HCT116 (cell line): ENCODE data around the gene CALU. TPM values are rescaled to one million over a fixed set of nuclear protein-coding genes. Genes with fewer than 3 reads are reported as not detected.

Source experiments
- ATAC-seq: fragments of 200-7000 bp; cut with Tn5 transposase; 2 replicates; pipeline ENCODE4 v1.9.1; 2020; ENCODE audit warnings: mild to moderate bottlenecking, moderate library complexity
- BruUV-seq: library from RNA; stranded (reverse); fragments of 400-500 nt; replicated peaks from 2 replicates; lab custom pipeline; 2021; lab: Mats Ljungman, UMichigan
- CTCF ChIA-PET: fragments of 300-600 bp; sonication (Branson Sonifier 250); formaldehyde crosslinking; loops from one replicate; lab custom pipeline; 2021; ENCODE audit warnings: antibody characterized with exemption; lab: Charles Lee
- POLR2A ChIA-PET: fragments of 300-600, 350-600 bp; sonication (Branson Sonifier 250); formaldehyde crosslinking; loops from one replicate; lab custom pipeline; 2021; ENCODE audit warnings: antibody characterized with exemption; lab: Charles Lee
- RAD21 ChIA-PET, 2 experiments: fragments of 300-600 bp; sonication (Branson Sonifier 250); formaldehyde crosslinking; loops; one replicate each; lab custom pipeline; 2023; ENCODE audit warnings: low total read pairs in 2 of 2; ENCODE audit not compliant: uncharacterized antibody in 2 of 2, unreplicated experiment in 2 of 2, low non-redundant PET in 1 of 2; lab: Charles Lee
- DNase-seq: peaks from one replicate; pipeline ENCODE4 v3.0.0-alpha.2; 2010; ENCODE audit warnings: low read depth, low spot score
- H2AFZ ChIP-seq: fragments of 200-600 bp; shearing (Covaris generic), sonication (generic); 2 replicates; pipeline ENCODE4 v1.6.1; 2017; ENCODE audit warnings: low read depth, mixed run types, mixed read lengths, antibody characterized with exemption, low read length; ENCODE audit not compliant: poor library complexity, severe bottlenecking
- H3K27ac ChIP-seq: 2 replicates; pipeline ENCODE4 v1.5.1; 2012; ENCODE audit warnings: low read depth, low read length
- H3K27me3 ChIP-seq: fragments of 200-600 bp; sonication (generic); 2 replicates; pipeline ENCODE4 v1.6.1; 2016; ENCODE audit warnings: mixed run types, low read length, mixed read lengths; ENCODE audit not compliant: insufficient read depth
- H3K36me3 ChIP-seq, 2 experiments: fragments of 200-500 bp in 1 of 2; fragments of 200-600 bp in 1 of 2; sonication (Bioruptor generic) in 1 of 2; sonication (generic) in 1 of 2; 2 replicates each; pipeline versions ENCODE4 v1.5.1 to v1.6.1; 2014 to 2016; ENCODE audit warnings: low read length in 2 of 2, inconsistent platforms in 1 of 2, mixed read lengths in 1 of 2, mixed run types in 1 of 2; ENCODE audit not compliant: insufficient read depth in 2 of 2, control insufficient read depth in 1 of 2
- H3K4me1 ChIP-seq, 2 experiments: fragments of 200-600 bp in 1 of 2; sonication (generic) in 1 of 2; 2 replicates each; pipeline versions ENCODE4 v1.5.1 to v1.6.1; 2012 to 2017; ENCODE audit warnings: low read length in 2 of 2, inconsistent platforms in 1 of 2, mild to moderate bottlenecking in 1 of 2, mixed read lengths in 1 of 2, mixed run types in 1 of 2, moderate library complexity in 1 of 2; ENCODE audit not compliant: insufficient read depth in 2 of 2, control insufficient read depth in 1 of 2
- H3K4me2 ChIP-seq: fragments of 200-600 bp; sonication (generic); 2 replicates; pipeline ENCODE4 v1.6.1; 2017; ENCODE audit warnings: mixed run types, low read length, mixed read lengths
- H3K4me3 ChIP-seq, 2 experiments: fragments of 200-600 bp in 1 of 2; sonication (generic) in 1 of 2; replicated peaks in 1 of 2; 2 replicates each; pipeline ENCODE4 v1.5.1; 2011 to 2016; ENCODE audit warnings: low read length in 2 of 2, control low read depth in 1 of 2, low read depth in 1 of 2, mild to moderate bottlenecking in 1 of 2, mixed read lengths in 1 of 2, mixed run types in 1 of 2
- H3K79me2 ChIP-seq: fragments of 200-600 bp; sonication (generic); 2 replicates; pipeline ENCODE4 v1.6.1; 2017; ENCODE audit warnings: mild to moderate bottlenecking, mixed run types, low read length, moderate library complexity, mixed read lengths; ENCODE audit not compliant: insufficient read depth
- H3K9ac ChIP-seq: fragments of 200-600 bp; sonication (generic); 2 replicates; pipeline ENCODE4 v1.6.1; 2016; ENCODE audit warnings: low read length, mixed read lengths
- H3K9me2 ChIP-seq: fragments of 200-600 bp; sonication (generic), shearing (Covaris generic); 2 replicates; pipeline ENCODE4 v1.6.1; 2017; ENCODE audit warnings: mixed run types, mild to moderate bottlenecking, moderate library complexity; ENCODE audit not compliant: insufficient read depth
- H3K9me3 ChIP-seq, 2 experiments: fragments of 200-500 bp in 1 of 2; fragments of 200-600 bp in 1 of 2; sonication (Bioruptor generic) in 1 of 2; sonication (generic) in 1 of 2; 2 replicates each; pipeline ENCODE4 v1.6.1; 2014 to 2017; ENCODE audit warnings: low read length in 2 of 2, mixed read lengths in 2 of 2, inconsistent platforms in 1 of 2, low read depth in 1 of 2, mild to moderate bottlenecking in 1 of 2, mixed run types in 1 of 2, moderate library complexity in 1 of 2; ENCODE audit not compliant: control insufficient read depth in 1 of 2, insufficient read depth in 1 of 2
- H4K20me1 ChIP-seq: fragments of 200-600 bp; sonication (generic), shearing (Covaris generic); 2 replicates; pipeline ENCODE4 v1.6.1; 2017; ENCODE audit warnings: mixed run types, mild to moderate bottlenecking, moderate library complexity; ENCODE audit not compliant: insufficient read depth
- ATF3 ChIP-seq: IDR thresholded peaks from 2 replicates; pipeline ENCODE4 v1.6.1; 2012
- CBX3 ChIP-seq: IDR thresholded peaks from 2 replicates; pipeline ENCODE4 v1.6.1; 2012; ENCODE audit warnings: low read depth
- CEBPB ChIP-seq: IDR thresholded peaks from 2 replicates; pipeline ENCODE4 v1.6.1; 2012; ENCODE audit warnings: low read depth
- CTCF ChIP-seq, 3 experiments: fragments of 200-600 bp in 1 of 3; sonication (generic) in 1 of 3; IDR thresholded peaks in 2 of 3; conservative IDR thresholded peaks in 1 of 3; 2 replicates each; pipeline ENCODE4 v1.5.1; 2012 to 2017; ENCODE audit warnings: low read depth in 2 of 3, low read length in 2 of 3, antibody characterized with exemption in 1 of 3, borderline replicate concordance in 1 of 3, control low read depth in 1 of 3, mild to moderate bottlenecking in 1 of 3, mixed read lengths in 1 of 3, mixed run types in 1 of 3, moderate library complexity in 1 of 3; ENCODE audit not compliant: insufficient read depth in 1 of 3
- EGR1 ChIP-seq: IDR thresholded peaks from 2 replicates; pipeline ENCODE4 v1.6.1; 2012; ENCODE audit warnings: low read depth
- ELF1 ChIP-seq: IDR thresholded peaks from 2 replicates; pipeline ENCODE4 v1.6.1; 2012; ENCODE audit warnings: low read depth, borderline replicate concordance
- FOSL1 ChIP-seq: IDR thresholded peaks from 2 replicates; pipeline ENCODE4 v1.6.1; 2012; ENCODE audit warnings: low read depth
- JUND ChIP-seq: IDR thresholded peaks from 2 replicates; pipeline ENCODE4 v1.6.1; 2012
- MAX ChIP-seq: IDR thresholded peaks from 2 replicates; pipeline ENCODE4 v1.6.1; 2012
- POLR2AphosphoS5 ChIP-seq: IDR thresholded peaks from 2 replicates; pipeline ENCODE4 v1.6.1; 2011; ENCODE audit warnings: mild to moderate bottlenecking, low read depth, low read length, moderate library complexity
- RAD21 ChIP-seq: IDR thresholded peaks from 2 replicates; pipeline ENCODE4 v1.6.1; 2012; ENCODE audit warnings: low read depth, mild to moderate bottlenecking
- SIN3A ChIP-seq: IDR thresholded peaks from 2 replicates; pipeline ENCODE4 v1.6.1; 2012; ENCODE audit warnings: low read depth
- SRF ChIP-seq: IDR thresholded peaks from 2 replicates; pipeline ENCODE4 v1.6.1; 2012; ENCODE audit warnings: low read depth
- TCF7L2 ChIP-seq: IDR thresholded peaks from 2 replicates; pipeline ENCODE4 v1.7.0; 2011; ENCODE audit warnings: borderline replicate concordance, inconsistent platforms; ENCODE audit not compliant: insufficient read depth, insufficient read length; ENCODE audit errors: extremely low read depth
- YY1 ChIP-seq: IDR thresholded peaks from 2 replicates; pipeline ENCODE4 v1.6.1; 2011; ENCODE audit warnings: low read length, low read depth, moderate library complexity, mild to moderate bottlenecking; ENCODE audit not compliant: insufficient replicate concordance; ENCODE audit errors: extremely low read depth
- ZBTB33 ChIP-seq: IDR thresholded peaks from 2 replicates; pipeline ENCODE4 v1.6.1; 2011; ENCODE audit warnings: mild to moderate bottlenecking, low read length, moderate library complexity; ENCODE audit not compliant: insufficient replicate concordance; ENCODE audit errors: extremely low read depth
- ZFX ChIP-seq: fragments of 450-650 bp; IDR thresholded peaks from 2 replicates; pipeline ENCODE4 v1.6.1; 2017
- ZNF274 ChIP-seq: fragments of 200-500 bp; sonication (Bioruptor generic); IDR thresholded peaks from 2 replicates; pipeline ENCODE4 v1.6.1; 2014; ENCODE audit warnings: mild to moderate bottlenecking, low read depth, low read length, inconsistent platforms
- intact Hi-C: fragments of 100-400 bp; cut with micrococcal nuclease; formaldehyde crosslinking; loops from 2 replicates; pipeline ENCODE4 v1.10.0; 2022
- total RNA-seq: library from RNA; stranded (reverse); gene quantifications from one replicate; pipeline ENCODE4 v1.2.1, GENCODE V29; 2021; ENCODE audit not compliant: unreplicated experiment

Gene CALU
- total RNA-seq, 1 experiment from 2014 or later: 106 TPM

GRCh38 chr7:128729494-128729893 lies 9.7 kb upstream of the CALU start:
- no peak overlapping the region for H3K27ac ChIP-seq
- TF ChIP-seq POLR2AphosphoS5 (no peak), TCF7L2 (no peak), CBX3 (no peak), RAD21 (no peak), ZNF274 (no peak), CTCF (IDR thresholded peaks at IDR 0.05 in 2 of 3, conservative IDR thresholded peaks at IDR 0.05 in 1 of 3; ENCODE audit: borderline replicate concordance in 1 of 3, insufficient read depth in 1 of 3, low read depth in 2 of 3, low read length in 2 of 3) (no peak), ZFX (no peak), CEBPB (no peak), JUND (no peak), ZBTB33 (no peak), SRF (no peak), SIN3A (no peak), FOSL1 (no peak), ELF1 (no peak), ATF3 (no peak), EGR1 (no peak), YY1 (no peak), MAX (no peak)
- TF ChIP-seq, all 23 proteins: peak for 0
- RAD21 ChIA-PET: no interaction called here
- H3K27me3 ChIP-seq: no peaks in the 10 kb centered on the region
- no TSS peak for BruUV-seq
- CTCF ChIA-PET: no interaction called here
- POLR2A ChIA-PET: no interaction called here
- no peaks in the 10 kb centered on the region for H3K36me3 ChIP-seq
- no peaks in the 10 kb centered on the region for H3K9me3 ChIP-seq
- H3K4me2 ChIP-seq: no peak overlapping the region
- H4K20me1 ChIP-seq: no peaks in the 10 kb centered on the region
- intact Hi-C loops: no loop called here
- H3K4me3 ChIP-seq: no peak overlapping the region
- ATAC-seq (no peak), DNase-seq (no peak)
- H3K79me2 ChIP-seq: no peaks in the 10 kb centered on the region
- H3K9me2 ChIP-seq: no peaks in the 10 kb centered on the region
- H3K4me1 ChIP-seq: peaks cover 0 to 6% of the 10 kb centered on the region in 2 experiments; a peak in 1 of 4 replicates
- no peak overlapping the region for H3K9ac ChIP-seq
- H2AFZ ChIP-seq: no peak overlapping the region
